Left forelimb (tissue), 1 donor: Measurements from ENCODE around the gene SMARCD3.

Experiments used
- DNase-seq: peaks from one replicate; pipeline ENCODE4 v3.0.0-alpha.2; 2018; ENCODE audit warnings: low spot score

Gene SMARCD3

DNA sequence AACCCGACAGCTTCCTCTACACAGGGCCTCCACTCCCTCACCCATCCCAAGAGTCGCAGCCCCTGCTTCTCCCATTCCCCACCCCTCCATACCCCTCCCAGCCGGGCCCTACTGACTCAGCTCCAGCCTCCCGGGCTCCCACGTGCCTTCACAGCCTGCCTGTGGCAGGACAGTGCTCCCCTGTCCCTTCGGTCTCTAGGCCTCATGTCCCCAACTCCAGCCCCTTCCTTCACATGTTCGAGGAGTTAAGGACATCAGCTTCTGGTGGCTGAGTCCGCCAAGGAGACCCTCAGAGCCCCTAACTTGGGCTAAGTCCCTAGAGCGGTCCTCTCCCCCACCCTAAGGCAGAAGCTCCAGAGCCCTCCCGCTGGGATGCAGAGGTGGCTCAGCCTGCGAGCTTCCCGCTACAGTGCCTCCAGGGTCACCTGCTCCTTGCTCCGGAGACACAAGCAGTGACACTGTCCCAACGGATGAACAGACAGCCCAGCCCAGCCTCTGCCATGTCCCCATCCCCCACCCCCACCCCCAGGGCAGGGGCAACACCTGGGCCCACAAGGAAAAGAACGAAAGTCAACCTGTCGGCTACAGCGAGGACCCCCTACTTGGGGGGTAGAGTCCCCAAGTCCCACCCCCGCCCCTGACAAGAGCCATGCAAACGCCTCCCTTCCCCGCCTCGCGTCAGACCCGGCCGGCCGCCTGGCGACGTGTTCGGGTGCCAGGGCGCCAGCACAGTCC is 716 bp downstream of the SMARCD3 start:
- no peak for DNase-seq

DNA sequence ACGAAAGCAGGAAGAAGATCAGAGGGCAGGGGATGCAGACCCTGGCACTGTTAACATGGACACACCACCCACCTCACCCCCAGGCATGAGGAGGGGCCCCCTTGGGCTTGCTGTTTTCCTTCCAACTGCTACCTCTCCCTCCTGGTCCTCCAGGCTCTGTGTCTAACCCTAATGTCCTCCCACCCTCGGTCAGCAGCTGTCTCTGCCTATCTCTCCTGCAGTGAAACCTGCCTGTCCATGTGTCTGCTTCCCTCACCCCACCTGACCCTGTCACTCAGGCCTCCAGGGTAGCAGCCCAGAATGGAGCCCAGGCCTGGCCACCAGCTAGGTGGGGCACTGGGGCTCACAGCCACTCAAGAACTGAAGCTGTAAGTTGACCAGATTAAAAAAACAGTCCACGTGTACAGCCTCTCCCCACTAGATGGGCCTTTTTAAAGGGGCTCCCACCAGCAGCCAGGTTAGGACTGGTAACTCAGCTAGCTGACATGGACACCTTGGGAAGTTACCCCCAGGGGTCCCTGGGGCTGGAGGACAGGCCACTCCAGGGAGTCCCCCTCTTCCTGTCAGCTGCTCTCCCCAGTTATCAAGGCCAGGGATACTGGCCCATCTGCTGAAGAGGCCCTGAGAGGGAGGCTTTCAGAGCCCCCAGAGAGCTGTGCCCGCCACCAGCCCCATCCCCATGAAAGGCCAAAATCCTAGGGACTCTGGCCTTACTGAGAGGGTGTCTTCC is 1.5 kb downstream of the SMARCD3 start:
- DNase-seq, result no peak

GRCh38 chr7:151246102-151246850 is 2.2 kb downstream of the SMARCD3 start:
- DNase-seq, result no peak

- no peak for DNase-seq
These were observed 3.0 kb downstream of the SMARCD3 start for GRCh38 chr7:151245360-151246101.

DNA sequence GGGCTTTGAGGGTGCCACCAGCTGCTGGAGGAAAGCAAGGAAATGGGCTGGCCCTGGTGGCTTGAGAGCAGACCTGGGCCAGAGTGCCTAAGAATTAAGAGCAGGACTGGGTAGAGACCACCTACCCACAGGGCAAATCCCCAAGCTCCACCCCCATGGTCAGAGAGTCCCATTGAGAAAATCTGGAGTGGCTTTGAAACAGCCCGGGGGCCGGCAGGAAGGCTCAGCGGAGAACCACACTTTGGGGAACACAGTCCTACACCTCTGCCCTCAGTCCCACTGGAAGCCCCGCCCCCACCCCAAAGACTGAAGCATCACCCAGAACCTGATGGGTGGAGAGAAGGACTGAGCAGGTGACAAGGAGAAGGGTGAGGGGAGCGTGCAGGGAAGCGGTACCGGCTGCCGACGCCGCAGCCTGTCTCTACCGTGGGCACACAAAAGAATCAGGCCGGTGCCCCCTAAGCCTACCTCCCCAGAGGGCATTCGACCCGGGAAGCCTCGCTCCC is 3.6 kb downstream of the SMARCD3 start:
- DNase-seq, result no peak

DNA sequence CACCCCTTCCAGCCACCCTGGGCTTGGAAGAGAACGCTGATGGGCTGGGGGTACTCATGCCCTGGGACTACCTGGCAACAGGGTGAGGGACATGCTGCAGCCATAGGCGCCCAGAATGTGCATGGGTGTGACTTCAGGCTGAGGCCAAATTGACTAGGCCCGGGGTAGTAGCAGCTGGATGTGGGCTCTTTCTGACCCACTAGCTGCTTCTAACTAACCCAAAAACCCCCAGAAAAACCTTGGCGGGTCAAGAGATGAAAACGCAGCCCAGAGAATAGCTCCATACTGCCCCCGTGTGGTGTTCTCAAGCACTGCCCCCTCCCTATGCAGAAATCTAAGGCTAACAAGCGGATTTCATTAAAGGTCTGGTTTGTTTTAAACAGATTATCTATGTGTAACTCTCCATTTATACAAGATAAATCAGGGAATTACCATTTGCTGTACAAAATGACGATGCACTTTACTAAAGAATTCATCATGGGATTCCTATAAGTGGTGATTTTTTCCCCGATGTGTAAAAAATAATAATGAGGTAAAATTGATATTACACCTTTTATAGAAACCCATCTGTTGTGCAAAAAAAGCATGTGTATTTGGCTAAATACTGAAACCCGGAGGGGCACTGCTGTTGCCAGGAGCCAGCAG is 4.2 kb downstream of the SMARCD3 start:
- no peak for DNase-seq

DNA sequence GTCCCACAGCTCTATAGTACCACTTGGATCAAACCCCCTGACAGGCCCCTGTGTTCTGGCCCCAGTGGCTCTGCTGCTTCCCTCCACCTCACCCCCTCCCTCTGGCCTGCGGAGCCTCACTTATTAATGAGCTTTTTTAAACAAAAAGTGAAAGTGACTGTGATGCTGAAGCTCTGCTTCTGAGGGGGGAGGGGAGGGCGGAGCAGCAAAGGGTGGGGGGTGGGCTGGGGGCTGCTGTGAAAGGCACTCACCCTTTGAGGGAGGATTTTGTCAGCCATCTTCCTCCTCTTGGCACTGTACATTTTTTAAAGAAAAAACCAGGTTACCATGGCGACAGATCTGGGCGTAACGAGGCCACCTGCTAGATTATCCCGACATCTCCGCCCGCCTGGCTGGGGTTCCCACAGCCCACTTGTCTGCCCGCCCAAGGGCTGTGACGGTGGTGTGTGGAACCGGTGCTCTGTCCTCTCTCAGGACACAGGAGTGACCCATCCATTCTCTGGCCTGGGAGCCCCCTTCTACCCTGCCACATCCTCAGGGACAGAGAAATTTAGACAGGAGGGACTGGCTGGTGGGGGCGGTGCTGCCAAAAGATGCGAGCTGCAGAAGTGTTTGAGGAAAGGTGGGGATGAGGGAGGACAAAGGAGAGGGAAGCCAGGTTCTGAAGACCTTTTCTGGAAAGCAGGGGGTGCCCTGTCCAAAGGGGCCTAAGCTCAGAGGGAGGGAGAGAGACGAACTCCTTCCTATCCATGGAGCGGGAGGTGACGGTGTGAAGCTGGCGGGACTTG is 4.9 kb downstream of the SMARCD3 start:
- DNase-seq, result no peak

DNA sequence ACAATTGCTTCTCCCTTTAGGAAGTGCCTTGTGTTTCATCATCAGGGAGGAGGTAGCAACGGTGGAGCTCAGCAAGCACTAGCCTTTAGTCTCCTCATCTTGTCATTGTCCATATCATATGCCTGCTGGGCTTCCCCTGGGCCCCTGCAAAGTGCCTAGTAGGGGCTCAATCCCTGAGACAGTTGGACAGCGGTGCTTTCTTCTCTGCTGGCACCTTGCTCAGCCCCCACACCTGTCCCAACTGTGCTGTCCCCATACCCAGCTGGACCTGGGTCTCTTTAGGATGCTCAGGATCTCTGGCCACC is 5.5 kb downstream of the SMARCD3 start:
- no peak for DNase-seq

DNA sequence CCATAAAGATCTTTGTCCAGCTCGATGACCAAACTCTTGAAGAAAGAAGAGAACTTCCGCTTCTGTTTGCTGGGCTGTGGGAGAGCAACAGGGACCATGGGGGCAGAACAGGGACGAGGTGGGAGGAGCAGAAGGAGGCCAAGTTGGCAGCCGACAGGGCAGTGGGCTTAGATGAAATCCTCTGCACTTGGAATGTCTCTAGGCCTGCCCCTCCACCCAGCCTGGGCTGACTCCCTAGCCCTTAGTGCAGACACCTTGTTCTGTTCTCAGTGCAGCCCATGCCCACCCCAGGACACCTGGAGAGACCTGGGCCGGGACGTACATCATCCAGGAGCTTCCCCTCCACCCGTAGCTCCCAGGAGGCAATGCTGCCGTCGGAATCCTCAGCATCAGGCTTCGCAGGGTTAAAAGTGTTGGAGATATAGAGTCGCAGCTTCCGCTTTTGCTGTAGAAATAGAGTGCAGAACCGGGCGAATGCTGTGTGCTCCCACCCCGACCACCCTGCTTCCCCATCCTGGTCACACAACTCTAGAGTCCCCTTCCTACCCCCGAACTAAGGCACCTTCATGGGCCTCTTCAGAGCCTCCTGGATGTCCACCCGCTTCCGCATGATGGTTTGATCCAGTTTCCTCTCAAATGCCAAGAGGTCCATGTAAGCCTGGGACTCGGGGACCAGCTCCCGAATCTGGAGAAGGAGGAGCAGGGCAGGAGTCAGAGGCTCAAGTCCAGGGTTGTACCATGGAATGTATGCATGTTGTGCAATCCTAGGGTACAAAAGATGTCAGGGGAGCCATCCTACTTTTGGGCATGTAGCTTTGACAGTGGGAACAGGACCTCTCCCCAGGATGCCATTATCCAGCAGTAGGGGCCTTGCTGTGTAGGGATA is 6.1 kb downstream of the SMARCD3 start:
- DNase-seq, result no peak

- no peak for DNase-seq
These were observed 6.8 kb downstream of the SMARCD3 start for GRCh38 chr7:151241755-151242096.

- no peak for DNase-seq
These were observed 7.3 kb downstream of the SMARCD3 start for GRCh38 chr7:151240942-151241754.

- no peak for DNase-seq
These were observed 8.0 kb downstream of the SMARCD3 start for GRCh38 chr7:151240536-151240935.

- no peak for DNase-seq
These were observed 8.5 kb downstream of the SMARCD3 start for GRCh38 chr7:151239837-151240459.

DNA sequence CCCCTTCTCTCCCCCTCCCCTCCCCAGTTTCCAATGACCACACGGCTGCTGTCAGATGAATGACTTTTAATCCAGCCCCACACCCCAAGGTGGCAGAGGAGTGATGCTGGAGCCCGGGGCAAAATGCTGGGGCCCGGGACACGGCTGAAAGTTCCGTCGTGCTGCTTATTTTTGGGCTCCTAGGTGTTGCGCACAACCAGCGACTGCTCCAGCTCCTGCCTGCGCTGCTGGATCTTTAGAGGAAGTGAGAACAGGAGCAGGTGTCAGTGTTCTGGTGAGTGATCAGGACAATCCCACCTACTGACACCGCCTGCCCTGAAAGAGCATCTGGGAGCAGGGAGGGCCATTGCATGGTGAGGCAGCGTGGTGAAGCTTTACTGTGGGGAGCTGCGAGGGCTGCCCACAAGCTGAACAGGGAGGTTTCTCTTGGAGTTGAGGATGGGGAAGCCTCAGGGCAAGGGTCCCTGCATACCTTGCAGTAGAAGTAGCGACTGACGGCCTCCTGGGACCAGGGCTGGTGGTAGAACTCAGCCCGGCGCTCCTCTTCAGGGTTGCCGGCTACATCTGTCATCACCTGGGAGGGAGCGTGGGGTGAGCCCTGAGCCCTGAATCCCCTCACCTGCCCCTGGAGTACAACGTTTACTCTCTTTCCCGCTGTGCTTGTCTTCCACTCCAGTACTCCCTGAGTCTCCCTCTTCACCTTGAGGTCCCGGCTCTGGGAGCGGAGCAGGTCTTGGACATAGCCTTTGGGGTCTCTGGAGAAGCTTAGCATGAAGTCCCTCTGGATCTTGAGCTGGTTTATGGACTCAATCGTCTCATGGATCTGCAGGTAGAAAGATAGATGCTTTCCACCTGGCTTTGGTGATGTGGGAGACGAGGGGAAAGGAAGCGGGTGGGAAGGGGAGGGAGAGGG is 9.3 kb downstream of the SMARCD3 start:
- no peak for DNase-seq

- DNase-seq, result no peak
These were observed 10.2 kb downstream of the SMARCD3 start for GRCh38 chr7:151238190-151238810.

DNA sequence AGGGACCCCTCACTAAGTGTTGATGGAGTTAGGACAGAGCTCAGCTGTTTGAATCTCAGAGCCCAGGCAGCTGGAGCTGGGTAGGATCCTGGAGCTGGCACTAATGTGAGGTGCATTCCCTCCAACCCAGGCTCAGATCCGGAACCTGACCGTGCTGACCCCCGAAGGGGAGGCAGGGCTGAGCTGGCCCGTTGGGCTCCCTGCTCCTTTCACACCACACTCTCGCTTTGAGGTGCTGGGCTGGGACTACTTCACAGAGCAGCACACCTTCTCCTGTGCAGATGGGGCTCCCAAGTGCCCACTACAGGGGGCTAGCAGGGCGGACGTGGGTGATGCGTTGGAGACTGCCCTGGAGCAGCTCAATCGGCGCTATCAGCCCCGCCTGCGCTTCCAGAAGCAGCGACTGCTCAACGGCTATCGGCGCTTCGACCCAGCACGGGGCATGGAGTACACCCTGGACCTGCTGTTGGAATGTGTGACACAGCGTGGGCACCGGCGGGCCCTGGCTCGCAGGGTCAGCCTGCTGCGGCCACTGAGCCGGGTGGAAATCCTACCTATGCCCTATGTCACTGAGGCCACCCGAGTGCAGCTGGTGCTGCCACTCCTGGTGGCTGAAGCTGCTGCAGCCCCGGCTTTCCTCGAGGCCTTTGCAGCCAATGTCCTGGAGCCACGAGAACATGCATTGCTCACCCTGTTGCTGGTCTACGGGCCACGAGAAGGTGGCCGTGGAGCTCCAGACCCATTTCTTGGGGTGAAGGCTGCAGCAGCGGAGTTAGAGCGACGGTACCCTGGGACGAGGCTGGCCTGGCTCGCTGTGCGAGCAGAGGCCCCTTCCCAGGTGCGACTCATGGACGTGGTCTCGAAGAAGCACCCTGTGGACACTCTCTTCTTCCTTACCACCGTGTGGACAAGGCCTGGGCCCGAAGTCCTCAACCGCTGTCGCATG is 11.0 kb downstream of the SMARCD3 start:
- DNase-seq, result no peak
